Vagina (tissue), 2 donors: ENCODE results near the gene FCF1.

Experiments
- CTCF ChIP-seq, 3 experiments: fragments of 450-650 bp in 2 of 3; fragments of 200-600 bp in 1 of 3; sonication (generic) in 1 of 3; IDR thresholded peaks; one replicate each; pipeline ENCODE4 v1.5.1; 2017 to 2019; ENCODE audit warnings: antibody characterized with exemption in 3 of 3, mild to moderate bottlenecking in 2 of 3, moderate library complexity in 2 of 3
- POLR2A ChIP-seq, 2 donors: fragments of 450-650 bp; IDR thresholded peaks; one replicate each; pipeline ENCODE4 v1.6.1; 2017; ENCODE audit warnings: antibody characterized with exemption in 2 of 2, mild to moderate bottlenecking in 2 of 2, moderate library complexity in 2 of 2
- POLR2AphosphoS5 ChIP-seq, 2 donors: sonication (generic); formaldehyde crosslinking; IDR thresholded peaks; one replicate each; pipeline ENCODE4 v1.9.0; 2017; ENCODE audit warnings: antibody characterized with exemption in 2 of 2, mild to moderate bottlenecking in 2 of 2, low read depth in 1 of 2; ENCODE audit not compliant: insufficient read depth in 1 of 2

GRCh38 chr14:74786796-74787315, 73.9 kb downstream of the FCF1 start:
- no peak for TF ChIP-seq POLR2A (IDR thresholded peaks at IDR 0.05)
- TF ChIP-seq CTCF (IDR thresholded peaks at IDR 0.05), result no peak
- no peak for TF ChIP-seq POLR2AphosphoS5 (IDR thresholded peaks at IDR 0.05; ENCODE audit: insufficient read depth in 1 of 2, low read depth in 1 of 2)
